Central memory CD8-positive, alpha-beta T cell (primary cell): Measurements from ENCODE around the gene USP36.

Source experiments
- ATAC-seq: fragments of 150-1000 bp; cut with Tn5 transposase; replicated peaks from 2 replicates; pipeline ENCODE4 v1.10.0; 2022; ENCODE audit warnings: mild to moderate bottlenecking, moderate FRiP score, moderate number of reproducible peaks; ENCODE audit not compliant: poor library complexity, severe bottlenecking; ENCODE audit errors: extremely low read depth
- DNase-seq, 2 donors: peaks; one replicate each; pipeline ENCODE4 v3.0.0; 2021; ENCODE audit warnings: low spot score in 2 of 2
- H3K27ac Mint-ChIP-seq: one replicate; pipeline ENCODE4 v1.8.0; 2022; ENCODE audit warnings: low read depth, mild to moderate bottlenecking, moderate library complexity, mixed read lengths
- H3K27me3 Mint-ChIP-seq: one replicate; pipeline ENCODE4 v1.8.0; 2022; ENCODE audit warnings: mixed read lengths
- H3K36me3 Mint-ChIP-seq: one replicate; pipeline ENCODE4 v1.8.0; 2022; ENCODE audit warnings: mild to moderate bottlenecking, moderate library complexity, mixed read lengths; ENCODE audit not compliant: insufficient read depth
- H3K4me1 Mint-ChIP-seq: one replicate; pipeline ENCODE4 v1.8.0; 2022; ENCODE audit warnings: mixed read lengths
- H3K4me3 Mint-ChIP-seq: one replicate; pipeline ENCODE4 v1.8.0; 2022; ENCODE audit warnings: mild to moderate bottlenecking, moderate library complexity, mixed read lengths
- H3K9me3 Mint-ChIP-seq: one replicate; pipeline ENCODE4 v1.8.0; 2022; ENCODE audit warnings: mixed read lengths

Gene USP36

GRCh38 chr17:78842881-78843565 lies 2.4 kb upstream of the USP36 start:
- no peak for ATAC-seq
- Mint-ChIP-seq H3K27ac (no peak overlapping the region), H3K4me3 (no peak overlapping the region), H3K36me3 (peaks cover 25% of the 10 kb centered on the region), H3K4me1 (peaks cover 29% of the 10 kb centered on the region), H3K9me3 (no peaks in the 10 kb centered on the region), H3K27me3 (no peaks in the 10 kb centered on the region)
- peak; percentile 45 to 55 for DNase-seq

GRCh38 chr17:78840530-78840779 lies 159 bp downstream of the USP36 start:
- DNase-seq, result no peak
- H3K27me3 Mint-ChIP-seq, result no peaks in the 10 kb centered on the region
- no peak for ATAC-seq
- H3K27ac Mint-ChIP-seq, result peak overlapping the region; percentile 92
- no peaks in the 10 kb centered on the region for H3K9me3 Mint-ChIP-seq
- peaks cover 48% of the 10 kb centered on the region for H3K4me1 Mint-ChIP-seq
- peaks cover 47% of the 10 kb centered on the region for H3K36me3 Mint-ChIP-seq
- H3K4me3 Mint-ChIP-seq, result peak overlapping the region; percentile 82

- Mint-ChIP-seq H3K4me1 (peaks cover 48% of the 10 kb centered on the region), H3K4me3 (peak overlapping the region; percentile 82), H3K9me3 (no peaks in the 10 kb centered on the region), H3K36me3 (peaks cover 50% of the 10 kb centered on the region), H3K27ac (peak overlapping the region; percentile 92), H3K27me3 (no peaks in the 10 kb centered on the region)
- DNase-seq (peak; percentile 50 to 52), ATAC-seq (peak; percentile 24)
These were observed 668 bp downstream of the USP36 start for GRCh38 chr17:78839762-78840529.

GRCh38 chr17:78839235-78839761 lies 1.3 kb downstream of the USP36 start:
- ATAC-seq, result peak; percentile 17
- Mint-ChIP-seq H3K27ac (peak overlapping the region; percentile 92), H3K9me3 (no peaks in the 10 kb centered on the region), H3K36me3 (peaks cover 53% of the 10 kb centered on the region), H3K4me1 (peaks cover 46% of the 10 kb centered on the region), H3K4me3 (peak overlapping the region; percentile 82), H3K27me3 (no peaks in the 10 kb centered on the region)
- peak in 1 of 2 donors; percentile 31 for DNase-seq

- DNase-seq, result no peak
- H3K27ac Mint-ChIP-seq, result peak overlapping the region; percentile 92
- H3K9me3 Mint-ChIP-seq, result no peaks in the 10 kb centered on the region
- H3K4me3 Mint-ChIP-seq, result peak overlapping the region; percentile 82
- H3K27me3 Mint-ChIP-seq, result no peaks in the 10 kb centered on the region
- H3K4me1 Mint-ChIP-seq, result peaks cover 42% of the 10 kb centered on the region
- peaks cover 60% of the 10 kb centered on the region for H3K36me3 Mint-ChIP-seq
- ATAC-seq, result no peak
These were observed 2.0 kb downstream of the USP36 start for GRCh38 chr17:78838574-78839005.

- ATAC-seq (no peak), DNase-seq (no peak)
- H3K9me3 Mint-ChIP-seq, result no peaks in the 10 kb centered on the region
- peaks cover 79% of the 10 kb centered on the region for H3K36me3 Mint-ChIP-seq
- peaks cover 40% of the 10 kb centered on the region for H3K4me1 Mint-ChIP-seq
- H3K27ac Mint-ChIP-seq, result no peak overlapping the region
- H3K27me3 Mint-ChIP-seq, result no peaks in the 10 kb centered on the region
- H3K4me3 Mint-ChIP-seq, result no peak overlapping the region
These were observed 4.1 kb downstream of the USP36 start for GRCh38 chr17:78836420-78837021.

- no peak for DNase-seq
- peaks cover 40% of the 10 kb centered on the region for H3K4me1 Mint-ChIP-seq
- no peak for ATAC-seq
- H3K27ac Mint-ChIP-seq, result no peak overlapping the region
- H3K27me3 Mint-ChIP-seq, result no peaks in the 10 kb centered on the region
- H3K9me3 Mint-ChIP-seq, result no peaks in the 10 kb centered on the region
- H3K36me3 Mint-ChIP-seq, result peaks cover 80% of the 10 kb centered on the region
- no peak overlapping the region for H3K4me3 Mint-ChIP-seq
These were observed 6.0 kb downstream of the USP36 start for GRCh38 chr17:78834571-78834970.

GRCh38 chr17:78832541-78832810 lies 8.1 kb downstream of the USP36 start:
- H3K9me3 Mint-ChIP-seq, result no peaks in the 10 kb centered on the region
- H3K36me3 Mint-ChIP-seq, result peaks cover 85% of the 10 kb centered on the region
- no peak overlapping the region for H3K27ac Mint-ChIP-seq
- DNase-seq (no peak), ATAC-seq (no peak)
- peaks cover 30% of the 10 kb centered on the region for H3K4me1 Mint-ChIP-seq
- H3K4me3 Mint-ChIP-seq, result no peak overlapping the region
- no peaks in the 10 kb centered on the region for H3K27me3 Mint-ChIP-seq

GRCh38 chr17:78831688-78832540 lies 8.7 kb downstream of the USP36 start:
- Mint-ChIP-seq H3K9me3 (no peaks in the 10 kb centered on the region), H3K4me3 (no peak overlapping the region), H3K27me3 (no peaks in the 10 kb centered on the region), H3K4me1 (peaks cover 26% of the 10 kb centered on the region), H3K27ac (no peak overlapping the region), H3K36me3 (peaks cover 83% of the 10 kb centered on the region)
- no peak for DNase-seq
- ATAC-seq, result no peak

- peaks cover 30% of the 10 kb centered on the region for H3K4me1 Mint-ChIP-seq
- peaks cover 80% of the 10 kb centered on the region for H3K36me3 Mint-ChIP-seq
- no peaks in the 10 kb centered on the region for H3K9me3 Mint-ChIP-seq
- H3K27ac Mint-ChIP-seq, result no peak overlapping the region
- no peak for ATAC-seq
- H3K27me3 Mint-ChIP-seq, result no peaks in the 10 kb centered on the region
- no peak overlapping the region for H3K4me3 Mint-ChIP-seq
- no peak for DNase-seq
These were observed 11.1 kb downstream of the USP36 start for GRCh38 chr17:78829477-78829876.

GRCh38 chr17:78828470-78829185 lies 12.0 kb downstream of the USP36 start:
- ATAC-seq (peak; percentile 32), DNase-seq (no peak)
- Mint-ChIP-seq H3K9me3 (no peaks in the 10 kb centered on the region), H3K4me3 (no peak overlapping the region), H3K27me3 (no peaks in the 10 kb centered on the region), H3K4me1 (peaks cover 36% of the 10 kb centered on the region), H3K36me3 (peaks cover 79% of the 10 kb centered on the region), H3K27ac (no peak overlapping the region)
